ENCODE data around the gene PFAS.

PFAS gene

DNA sequence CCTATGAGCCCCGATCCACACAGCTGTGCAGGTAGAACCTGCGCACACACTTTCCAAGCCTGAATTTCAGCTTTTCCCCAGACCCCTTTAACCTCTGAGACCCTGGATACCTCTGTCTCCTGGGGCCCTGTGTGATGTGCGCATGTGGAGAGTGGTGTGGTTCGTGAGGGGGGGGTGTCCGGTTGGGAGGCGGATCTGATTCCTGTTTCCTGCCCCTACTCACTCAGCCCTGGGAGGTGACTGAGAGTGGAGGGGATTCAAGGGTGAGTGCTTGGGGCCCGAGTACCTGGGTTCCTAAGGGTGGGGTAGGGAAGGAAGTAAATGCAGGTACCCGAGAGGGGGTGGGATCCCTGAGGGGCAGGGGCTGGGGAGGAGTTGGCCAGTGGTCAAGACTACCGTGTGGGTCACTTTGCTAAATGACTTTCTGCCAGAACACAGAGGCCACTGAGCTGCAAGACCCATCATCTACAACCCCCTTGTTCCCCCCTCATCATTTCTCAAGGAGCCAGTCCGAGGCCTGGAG, 61.6 kb downstream of the PFAS start:
- no peak for DNase-seq (ENCODE audit: low spot score)

GRCh38 chr17:8311131-8311790, 62.2 kb downstream of the PFAS start:
- no peak for DNase-seq (ENCODE audit: low spot score)

- DNase-seq (ENCODE audit: low spot score), result no peak
Observed at GRCh38 chr17:8312251-8312650, 63.2 kb downstream of the PFAS start.

GRCh38 chr17:8312726-8313600, 63.9 kb downstream of the PFAS start:
- DNase-seq (ENCODE audit: low spot score), result no peak

- DNase-seq (ENCODE audit: low spot score), result no peak
Observed at GRCh38 chr17:8314797-8315763, 66.0 kb downstream of the PFAS start.

DNA sequence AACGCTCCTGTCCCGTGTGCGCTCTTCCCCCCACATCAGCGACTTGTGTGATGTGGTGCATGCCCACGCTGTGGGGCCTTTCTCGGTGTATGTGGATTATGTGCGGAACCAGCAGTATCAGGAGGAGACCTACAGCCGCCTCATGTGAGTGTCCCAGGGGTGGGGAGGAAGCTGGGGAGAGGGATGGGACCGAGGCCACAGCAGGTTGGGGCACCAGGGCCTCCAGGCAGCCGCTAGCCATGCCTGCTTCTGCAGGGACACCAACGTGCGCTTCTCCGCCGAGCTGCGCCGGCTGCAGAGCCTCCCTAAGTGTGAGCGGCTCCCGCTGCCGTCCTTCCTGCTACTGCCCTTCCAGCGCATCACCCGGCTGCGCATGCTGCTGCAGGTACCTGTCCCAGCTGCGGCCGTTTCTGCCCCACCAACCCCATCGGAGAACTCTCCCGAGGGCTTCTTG, 66.7 kb downstream of the PFAS start:
- no peak for DNase-seq (ENCODE audit: low spot score)

- no peak for DNase-seq (ENCODE audit: low spot score)
Observed at GRCh38 chr17:8318010-8318935, 69.2 kb downstream of the PFAS start.
